NT2/D1 (cell line): Measurements from ENCODE around the gene LOXHD1.

Source experiments
- SUZ12 ChIP-seq: IDR thresholded peaks from 2 replicates; pipeline ENCODE4 v1.6.1; 2011; ENCODE audit not compliant: insufficient read length, insufficient read depth; ENCODE audit errors: extremely low read depth
- YY1 ChIP-seq: IDR thresholded peaks from 2 replicates; pipeline ENCODE4 v1.6.1; 2011; ENCODE audit not compliant: insufficient read length, insufficient read depth
- ZNF274 ChIP-seq: IDR thresholded peaks from 2 replicates; pipeline ENCODE4 v1.6.1; 2011; ENCODE audit warnings: mild to moderate bottlenecking, low read depth, low read length

- TF ChIP-seq ZNF274 (no peak), YY1 (no peak), SUZ12 (no peak)
Measured at GRCh38 chr18:46541626-46542189, 115.3 kb downstream of the LOXHD1 start.
